ENCODE results near the gene P4HTM. TPM values are rescaled to one million over a fixed set of nuclear protein-coding genes. Genes with fewer than 3 reads are reported as not detected.

P4HTM gene
- total RNA-seq, 1 experiment from 2014 or later, result 12.8 TPM

GRCh38 chr3:48984663-48985062 is 5.4 kb upstream of the P4HTM start:
- no peak for DNase-seq (ENCODE audit: low spot score)

GRCh38 chr3:48985831-48986376 is 4.1 kb upstream of the P4HTM start:
- DNase-seq (ENCODE audit: low spot score), result no peak

- DNase-seq (ENCODE audit: low spot score), result no peak
These were observed 780 bp upstream of the P4HTM start for GRCh38 chr3:48989126-48989795.

GRCh38 chr3:48990636-48991469 is 812 bp downstream of the P4HTM start:
- no peak for DNase-seq (ENCODE audit: low spot score)

- DNase-seq (ENCODE audit: low spot score), result no peak
These were observed 2.0 kb downstream of the P4HTM start for GRCh38 chr3:48991851-48992545.

- no peak for DNase-seq (ENCODE audit: low spot score)
These were observed 3.8 kb downstream of the P4HTM start for GRCh38 chr3:48993834-48994233.

- DNase-seq (ENCODE audit: low spot score), result no peak
These were observed 6.6 kb downstream of the P4HTM start for GRCh38 chr3:48996640-48997039.

GRCh38 chr3:48997102-48997635 is 7.1 kb downstream of the P4HTM start:
- DNase-seq (ENCODE audit: low spot score), result no peak

- no peak for DNase-seq (ENCODE audit: low spot score)
These were observed 7.9 kb downstream of the P4HTM start for GRCh38 chr3:48997714-48998637.

- DNase-seq (ENCODE audit: low spot score), result no peak
These were observed 9.2 kb downstream of the P4HTM start for GRCh38 chr3:48999085-48999858.

GRCh38 chr3:49001155-49001554 is 11.1 kb downstream of the P4HTM start:
- no peak for DNase-seq (ENCODE audit: low spot score)

- DNase-seq (ENCODE audit: low spot score), result no peak
These were observed 14.6 kb downstream of the P4HTM start for GRCh38 chr3:49004352-49005302.

GRCh38 chr3:49005303-49005680 is 15.3 kb downstream of the P4HTM start:
- no peak for DNase-seq (ENCODE audit: low spot score)

- DNase-seq (ENCODE audit: low spot score), result no peak
These were observed 16.0 kb downstream of the P4HTM start for GRCh38 chr3:49005998-49006397.

- no peak for DNase-seq (ENCODE audit: low spot score)
These were observed 16.5 kb downstream of the P4HTM start for GRCh38 chr3:49006408-49007067.

GRCh38 chr3:49007068-49007770 is 17.2 kb downstream of the P4HTM start, which contains the start of gene WDR6:
TSS of gene WDR6 (plus strand) at chr3:49007391. CDS start at chr3:49007432, 41 bp downstream.
- peak; percentile 90 for DNase-seq (ENCODE audit: low spot score)

- DNase-seq (ENCODE audit: low spot score), result peak; percentile 68
These were observed 17.9 kb downstream of the P4HTM start for GRCh38 chr3:49007771-49008528.

Data from H4 (cell line).